Smooth muscle cell (in vitro differentiated cells): ENCODE data around the gene CBX7. TPM values are rescaled to one million over a fixed set of nuclear protein-coding genes. Genes with fewer than 3 reads are reported as not detected.

Source experiments
- DNase-seq: peaks from one replicate; lab custom pipeline; 2025; ENCODE audit not compliant: unreplicated experiment; lab: John Stamatoyannopoulos, UW
- H2AFZ ChIP-seq: fragments of 200-600 bp; sonication (generic); 2 replicates; pipeline ENCODE4 v1.6.0; 2016; ENCODE audit warnings: antibody characterized with exemption, low read depth, mild to moderate bottlenecking
- H3F3A ChIP-seq: fragments of 200-600 bp; sonication (generic); 2 replicates; pipeline ENCODE4 v1.6.0; 2017; ENCODE audit warnings: antibody characterized with exemption, low read depth
- H3K27ac ChIP-seq: fragments of 200-600 bp; sonication (generic); 2 replicates; pipeline ENCODE4 v1.5.1; 2016; ENCODE audit warnings: low read depth, mild to moderate bottlenecking
- H3K27me3 ChIP-seq: fragments of 200-600 bp; sonication (generic); 2 replicates; pipeline ENCODE4 v1.6.1; 2016; ENCODE audit warnings: low read depth, mild to moderate bottlenecking
- H3K36me3 ChIP-seq: fragments of 200-600 bp; sonication (generic); 2 replicates; pipeline ENCODE4 v1.5.1; 2016; ENCODE audit warnings: low read depth
- H3K4me1 ChIP-seq: fragments of 200-600 bp; sonication (generic); 2 replicates; pipeline ENCODE4 v1.5.1; 2016; ENCODE audit warnings: low read depth
- H3K4me2 ChIP-seq: fragments of 200-600 bp; sonication (generic); 2 replicates; pipeline ENCODE4 v1.6.0; 2016; ENCODE audit warnings: mild to moderate bottlenecking
- H3K4me3 ChIP-seq: fragments of 200-600 bp; sonication (generic); 2 replicates; pipeline ENCODE4 v1.5.1; 2016; ENCODE audit warnings: mild to moderate bottlenecking
- H3K79me2 ChIP-seq: fragments of 200-600 bp; sonication (generic); 2 replicates; pipeline ENCODE4 v1.6.0; 2016; ENCODE audit warnings: low read depth, mild to moderate bottlenecking
- H3K9ac ChIP-seq: fragments of 200-600 bp; sonication (generic); 2 replicates; pipeline ENCODE4 v1.6.0; 2016; ENCODE audit warnings: low read depth
- H3K9me3 ChIP-seq: fragments of 200-600 bp; sonication (generic); replicated peaks from 2 replicates; pipeline ENCODE4 v1.5.1; 2016; ENCODE audit warnings: low read depth
- H4K20me1 ChIP-seq: fragments of 200-600 bp; sonication (generic); 2 replicates; pipeline ENCODE4 v1.6.0; 2016; ENCODE audit warnings: low read depth
- WGBS: methylation state at CpG from one replicate; pipeline ENCODE4 v1.1.7; 2016; ENCODE audit warnings: low lambda C conversion rate; 5-methylcytosine and 5-hydroxymethylcytosine counted together
- polyA plus RNA-seq: library from polyadenylated mRNA; unstranded; fragments of >200 nt; fragmentation: Nextera tagmentation; extraction: Ambion mirVana; gene quantifications from 2 replicates; pipeline ENCODE4 v1.2.1, GENCODE V29; 2016
- total RNA-seq: library from RNA; depleted of rRNA; stranded (reverse); fragments of >200 nt; gene quantifications from 2 replicates; pipeline ENCODE4 v1.2.3, GENCODE V29; 2014
- TF ChIP-seq, protein P1 (sequence below): fragments of 200-600 bp; sonication (generic); IDR thresholded peaks from 2 replicates; pipeline ENCODE4 v1.5.1; 2017; ENCODE audit warnings: borderline replicate concordance, mild to moderate bottlenecking, antibody characterized with exemption; ENCODE audit not compliant: insufficient read depth, poor library complexity, severe bottlenecking

The CBX7 gene
- total and polyA plus RNA-seq, 2 experiments from 2014 or later, result 0.40 to 1.7 TPM

DNA sequence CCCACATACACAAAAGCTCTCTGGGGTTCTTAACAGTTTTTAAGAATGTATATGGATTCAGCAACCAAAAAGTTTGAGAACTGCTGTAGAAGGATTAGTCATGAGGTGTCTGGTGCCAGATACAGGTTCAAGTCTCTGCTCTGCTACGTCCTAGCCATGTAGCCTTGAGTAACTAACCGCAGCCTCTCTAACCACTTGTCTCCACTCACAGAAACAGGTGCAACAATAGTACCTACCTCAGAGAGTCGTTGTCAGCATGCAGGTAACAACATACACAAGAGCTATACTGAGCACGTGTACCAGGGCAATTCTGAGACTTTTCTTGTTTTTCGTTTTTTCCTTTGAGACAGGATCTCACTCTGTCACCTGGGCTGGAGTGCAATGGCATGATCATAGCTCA lies 26.9 kb downstream of the CBX7 start:
- TF ChIP-seq, protein P1, sequence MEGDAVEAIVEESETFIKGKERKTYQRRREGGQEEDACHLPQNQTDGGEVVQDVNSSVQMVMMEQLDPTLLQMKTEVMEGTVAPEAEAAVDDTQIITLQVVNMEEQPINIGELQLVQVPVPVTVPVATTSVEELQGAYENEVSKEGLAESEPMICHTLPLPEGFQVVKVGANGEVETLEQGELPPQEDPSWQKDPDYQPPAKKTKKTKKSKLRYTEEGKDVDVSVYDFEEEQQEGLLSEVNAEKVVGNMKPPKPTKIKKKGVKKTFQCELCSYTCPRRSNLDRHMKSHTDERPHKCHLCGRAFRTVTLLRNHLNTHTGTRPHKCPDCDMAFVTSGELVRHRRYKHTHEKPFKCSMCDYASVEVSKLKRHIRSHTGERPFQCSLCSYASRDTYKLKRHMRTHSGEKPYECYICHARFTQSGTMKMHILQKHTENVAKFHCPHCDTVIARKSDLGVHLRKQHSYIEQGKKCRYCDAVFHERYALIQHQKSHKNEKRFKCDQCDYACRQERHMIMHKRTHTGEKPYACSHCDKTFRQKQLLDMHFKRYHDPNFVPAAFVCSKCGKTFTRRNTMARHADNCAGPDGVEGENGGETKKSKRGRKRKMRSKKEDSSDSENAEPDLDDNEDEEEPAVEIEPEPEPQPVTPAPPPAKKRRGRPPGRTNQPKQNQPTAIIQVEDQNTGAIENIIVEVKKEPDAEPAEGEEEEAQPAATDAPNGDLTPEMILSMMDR, result no peak
- DNase-seq, result no peak
- no peaks in the 10 kb centered on the region for H3F3A ChIP-seq
- no peaks in the 10 kb centered on the region for H3K36me3 ChIP-seq
- H3K4me2 ChIP-seq, result no peak overlapping the region
- no peaks in the 10 kb centered on the region for H3K27me3 ChIP-seq
- H4K20me1 ChIP-seq, result no peaks in the 10 kb centered on the region
- H2AFZ ChIP-seq, result no peak overlapping the region
- H3K79me2 ChIP-seq, result no peaks in the 10 kb centered on the region
- no peak overlapping the region for H3K9ac ChIP-seq
- H3K4me1 ChIP-seq, result peaks cover 15% of the 10 kb centered on the region
- no peaks in the 10 kb centered on the region for H3K9me3 ChIP-seq
- WGBS, result 92% methylated on average over 5 of the region's 5 CpGs
- no peak overlapping the region for H3K4me3 ChIP-seq
- no peak overlapping the region for H3K27ac ChIP-seq

DNA sequence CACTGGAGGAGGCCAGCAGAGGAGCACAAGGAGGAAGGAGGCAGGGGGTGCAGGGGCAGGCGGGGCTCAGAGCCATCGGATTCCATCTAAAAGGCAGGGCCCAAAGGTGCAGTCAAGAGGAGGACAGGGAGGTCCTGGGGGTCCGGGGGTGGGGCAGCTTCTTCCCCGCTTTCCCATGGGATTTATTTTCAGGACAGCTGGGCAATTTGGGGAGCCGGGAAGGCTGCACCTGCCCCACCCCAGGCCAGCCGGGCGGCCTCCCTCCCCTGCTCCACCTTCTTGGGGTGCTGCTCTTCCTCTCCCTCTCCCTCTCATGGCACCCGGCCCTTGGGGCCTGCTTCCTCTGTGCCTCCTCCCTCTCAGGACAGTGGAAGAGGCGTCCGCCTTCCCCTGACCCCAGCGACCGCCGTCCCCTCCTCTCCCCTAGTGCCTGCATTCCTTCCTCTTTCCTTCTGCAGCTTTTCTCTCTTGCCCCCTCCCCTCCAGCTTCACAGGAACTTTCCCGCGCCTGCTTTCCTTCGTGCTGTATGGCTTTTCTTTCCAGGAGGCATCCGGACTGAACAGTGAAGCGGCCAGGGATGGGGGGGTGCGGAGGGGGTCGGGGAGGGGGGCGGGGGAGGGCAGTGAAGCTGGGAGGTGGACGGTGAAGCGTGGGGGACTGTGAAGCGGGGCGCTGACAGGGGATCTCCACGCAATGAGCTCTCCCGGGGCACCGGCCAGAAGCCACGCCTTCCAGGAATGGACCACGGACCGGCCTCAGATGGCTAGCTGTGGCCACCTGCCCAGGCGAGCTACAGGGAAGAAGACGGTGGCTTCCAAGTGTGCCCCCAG lies 28.5 kb downstream of the CBX7 start:
- H3K36me3 ChIP-seq, result no peaks in the 10 kb centered on the region
- H3K9me3 ChIP-seq, result no peaks in the 10 kb centered on the region
- no peak for DNase-seq
- no peak overlapping the region for H3K9ac ChIP-seq
- no peaks in the 10 kb centered on the region for H3K27me3 ChIP-seq
- H2AFZ ChIP-seq, result no peak overlapping the region
- TF ChIP-seq, protein P1, result no peak
- H4K20me1 ChIP-seq, result no peaks in the 10 kb centered on the region
- no peak overlapping the region for H3K4me3 ChIP-seq
- WGBS, result 31% methylated on average over 19 of the region's 33 CpGs
- peaks cover 6% of the 10 kb centered on the region for H3K4me1 ChIP-seq
- no peak overlapping the region for H3K27ac ChIP-seq
- no peaks in the 10 kb centered on the region for H3K79me2 ChIP-seq
- no peak overlapping the region for H3K4me2 ChIP-seq
- no peaks in the 10 kb centered on the region for H3F3A ChIP-seq

DNA sequence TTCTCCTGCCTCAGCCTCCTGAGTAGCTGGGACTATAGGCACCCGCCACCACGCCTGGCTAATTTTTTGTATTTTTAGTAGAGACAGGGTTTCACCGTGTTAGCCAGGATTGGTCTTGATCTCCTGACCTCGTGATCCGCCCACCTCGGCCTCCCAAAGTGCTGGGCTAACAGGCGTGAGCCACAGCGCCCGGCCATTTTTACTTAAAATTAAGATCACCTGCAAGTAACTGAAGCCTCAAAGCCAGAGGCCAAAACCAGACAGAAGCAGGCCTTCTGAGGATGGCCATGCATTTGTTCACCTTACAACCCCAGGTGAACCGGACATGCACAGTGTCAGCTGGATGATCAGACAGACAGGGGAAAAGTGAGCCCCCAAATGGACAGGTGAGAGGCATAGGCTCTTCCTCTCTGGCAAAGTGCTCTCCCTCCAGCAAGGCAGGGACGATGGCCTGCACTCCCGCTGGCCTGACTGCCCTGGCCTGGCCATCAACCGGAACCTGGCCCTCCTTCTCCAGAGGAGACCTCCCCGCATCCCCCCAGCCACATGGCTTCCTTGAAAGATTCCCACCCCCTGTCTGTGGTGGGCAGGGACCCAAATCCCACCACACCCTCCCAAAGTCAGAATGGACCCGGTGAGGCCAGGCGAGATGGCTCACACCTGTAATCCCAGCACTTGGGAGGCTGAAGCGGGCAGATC lies 29.6 kb downstream of the CBX7 start:
- Histone ChIP-seq H3F3A (no peaks in the 10 kb centered on the region), H2AFZ (no peak overlapping the region), H3K79me2 (no peaks in the 10 kb centered on the region), H3K4me1 (peaks cover 6% of the 10 kb centered on the region), H3K4me2 (no peak overlapping the region), H3K27me3 (no peaks in the 10 kb centered on the region), H3K36me3 (no peaks in the 10 kb centered on the region), H3K4me3 (no peak overlapping the region), H3K9ac (no peak overlapping the region), H3K9me3 (no peaks in the 10 kb centered on the region), H4K20me1 (no peaks in the 10 kb centered on the region), H3K27ac (no peak overlapping the region)
- no peak for DNase-seq
- TF ChIP-seq, protein P1, result no peak
- 94% methylated on average over 17 of the region's 17 CpGs for WGBS

DNA sequence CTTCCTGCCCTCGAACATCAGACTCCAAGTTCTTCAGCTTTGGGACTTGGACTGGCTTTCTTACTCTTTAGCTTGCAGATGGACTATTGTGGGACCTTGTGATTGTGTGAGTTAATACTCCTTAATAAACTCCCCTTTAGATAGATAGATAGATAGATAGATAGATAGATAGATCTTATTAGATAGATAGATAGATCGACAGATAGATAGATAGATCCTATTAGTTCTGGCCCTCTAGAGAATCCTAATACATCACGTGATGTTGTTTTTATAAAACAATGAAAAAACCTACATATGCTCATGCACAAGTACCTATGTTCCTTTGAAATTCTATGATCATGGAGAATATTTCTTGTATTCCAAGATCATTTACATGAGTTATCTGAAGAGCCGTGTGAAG lies 31.5 kb downstream of the CBX7 start:
- no peak for DNase-seq
- 85% methylated on average over 4 of the region's 4 CpGs for WGBS
- Histone ChIP-seq H3K36me3 (no peaks in the 10 kb centered on the region), H3K9me3 (no peaks in the 10 kb centered on the region), H3K27me3 (peaks cover 6% of the 10 kb centered on the region), H3K9ac (no peak overlapping the region), H3K4me1 (peaks cover 6% of the 10 kb centered on the region), H3K79me2 (no peaks in the 10 kb centered on the region), H3K4me3 (no peak overlapping the region), H3K4me2 (no peak overlapping the region), H4K20me1 (no peaks in the 10 kb centered on the region), H2AFZ (no peak overlapping the region), H3K27ac (no peak overlapping the region), H3F3A (no peaks in the 10 kb centered on the region)
- TF ChIP-seq, protein P1, result no peak
